Measurements from ENCODE around the gene AUH. TPM values are rescaled to one million over a fixed set of nuclear protein-coding genes. Genes with fewer than 3 reads are reported as not detected.
A peak's percentile ranks its signal among the peaks of the same experiment; 100 is the strongest.
"Not testable (repeated sequence)": the region's sequence is repeated elsewhere in the genome, so short reads cannot be mapped to it uniquely, and the experiment has no call there.

Gene AUH
- total and polyA plus RNA-seq, 5 experiments from 2014 or later, result 10.0 to 30.5 (median 11.7) TPM

DNA sequence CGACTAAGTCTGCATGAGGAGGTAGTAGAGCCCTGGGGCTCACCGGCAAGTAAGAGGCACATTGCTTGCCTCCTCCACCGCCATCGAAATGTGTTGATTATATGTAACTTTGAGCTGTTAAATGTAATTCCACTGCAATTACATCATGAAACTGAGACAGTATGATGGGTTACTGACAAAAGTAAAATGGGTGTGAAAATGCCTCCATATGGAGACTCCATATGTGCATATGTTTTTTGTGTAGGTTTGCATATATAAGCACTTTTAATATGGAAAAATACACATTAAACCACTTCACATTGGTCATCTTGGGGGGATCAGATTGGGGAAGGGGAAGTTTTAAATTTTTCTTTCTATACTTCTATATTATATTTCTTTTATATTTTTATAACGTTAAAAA is 32.1 kb upstream of the AUH start:
- ATAC-seq, result no peak

GRCh38 chr9:91392435-91392834 is 30.7 kb upstream of the AUH start:
- DNase-seq (no peak), ATAC-seq (no peak)
- Mint-ChIP-seq H3K27ac (no peak overlapping the region), H3K9me3 (no peaks in the 10 kb centered on the region), H3K4me3 (no peak overlapping the region), H3K4me1 (peaks cover 0 to 7% (median 0%) of the 10 kb centered on the region in 4 donors), H3K27me3 (no peaks in the 10 kb centered on the region), H3K36me3 (no peaks in the 10 kb centered on the region)
- POLR2A ChIA-PET, result no interaction called here

More for the DNA sequence above, 32.1 kb upstream of the AUH start:
- peaks cover 0 to 7% (median 0%) of the 10 kb centered on the region in 4 donors for H3K4me1 Mint-ChIP-seq
- POLR2A ChIA-PET, result no interaction called here
- H3K27me3 Mint-ChIP-seq, result peaks cover 0 to 2% (median 0%) of the 10 kb centered on the region in 5 donors
- no peak for DNase-seq
- no peaks in the 10 kb centered on the region for H3K9me3 Mint-ChIP-seq
- no peak overlapping the region for H3K27ac Mint-ChIP-seq
- no peaks in the 10 kb centered on the region for H3K36me3 Mint-ChIP-seq
- no peak overlapping the region for H3K4me3 Mint-ChIP-seq

DNA sequence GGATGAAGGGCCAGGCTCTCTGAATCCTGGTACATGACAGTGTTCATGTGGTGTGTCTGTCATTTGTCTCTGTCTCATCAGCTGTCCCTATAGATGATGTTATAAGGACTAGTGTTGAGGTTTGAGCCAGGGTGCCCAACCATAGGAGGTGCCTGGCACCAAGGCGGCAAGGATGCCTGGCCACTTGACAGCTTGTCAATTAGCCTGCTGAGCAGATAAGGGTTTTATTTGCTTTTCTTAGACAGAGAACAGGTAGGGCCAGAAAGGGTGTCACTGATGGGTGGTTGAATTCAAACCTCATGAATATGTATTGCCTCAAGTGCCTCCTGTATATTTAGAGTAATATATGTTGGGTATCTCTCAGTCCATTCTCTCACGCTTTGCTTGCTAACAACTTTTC is 30.1 kb upstream of the AUH start:
- DNase-seq (no peak), ATAC-seq (no peak)
- no peak overlapping the region for H3K27ac Mint-ChIP-seq
- no peaks in the 10 kb centered on the region for H3K36me3 Mint-ChIP-seq
- H3K4me1 Mint-ChIP-seq, result peaks cover 0 to 7% (median 0%) of the 10 kb centered on the region in 4 donors
- no peak overlapping the region for H3K4me3 Mint-ChIP-seq
- no peaks in the 10 kb centered on the region for H3K9me3 Mint-ChIP-seq
- H3K27me3 Mint-ChIP-seq, result no peaks in the 10 kb centered on the region
- POLR2A ChIA-PET, result no interaction called here

- Mint-ChIP-seq H3K4me1 (peaks cover 0 to 7% (median 0%) of the 10 kb centered on the region in 4 donors), H3K4me3 (no peak overlapping the region), H3K27ac (no peak overlapping the region), H3K27me3 (no peaks in the 10 kb centered on the region), H3K9me3 (no peaks in the 10 kb centered on the region), H3K36me3 (no peaks in the 10 kb centered on the region)
- DNase-seq, result no peak
- POLR2A ChIA-PET, result no interaction called here
- ATAC-seq, result no peak
Measured at GRCh38 chr9:91391412-91391811, 29.7 kb upstream of the AUH start.

DNA sequence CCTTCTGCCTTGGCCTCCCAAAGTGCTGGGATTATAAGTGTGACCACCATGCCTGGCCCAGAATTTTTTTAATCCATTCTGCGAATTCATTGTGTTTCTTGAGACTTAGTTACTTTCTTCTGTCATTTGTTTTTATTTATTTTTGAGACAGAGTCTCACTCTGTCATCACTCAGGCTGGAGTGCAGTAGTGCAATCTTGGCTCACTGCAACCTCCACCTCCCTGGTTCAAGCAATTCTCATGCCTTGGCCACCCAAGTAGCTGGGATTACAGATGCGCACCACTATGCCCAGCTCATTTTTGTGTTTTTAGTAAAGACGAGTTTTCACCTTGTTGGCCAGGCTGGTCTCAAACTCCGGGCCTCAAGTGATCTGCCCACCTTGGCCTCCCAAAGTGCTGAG is 28.0 kb upstream of the AUH start:
- H3K36me3 Mint-ChIP-seq, H3K9me3 Mint-ChIP-seq, H3K27ac Mint-ChIP-seq, H3K4me3 Mint-ChIP-seq, DNase-seq, ATAC-seq, H3K27me3 Mint-ChIP-seq, H3K4me1 Mint-ChIP-seq: not testable (repeated sequence)
- POLR2A ChIA-PET, result interaction anchor here (0.7 kb wide), 1 partner anchor 182 kb away, joined by 3 read pairs; no protein-coding TSS in a partner anchor

GRCh38 chr9:91386765-91387164 is 25.0 kb upstream of the AUH start:
- H3K27me3 Mint-ChIP-seq, result peaks cover 0 to 4% (median 0%) of the 10 kb centered on the region in 5 donors
- no peak for ATAC-seq
- peaks cover 0 to 8% (median 1%) of the 10 kb centered on the region in 9 donors for H3K9me3 Mint-ChIP-seq
- POLR2A ChIA-PET, result no interaction called here
- no peak overlapping the region for H3K27ac Mint-ChIP-seq
- no peak overlapping the region for H3K4me3 Mint-ChIP-seq
- DNase-seq, result no peak
- H3K36me3 Mint-ChIP-seq, result peaks cover 0 to 2% (median 0%) of the 10 kb centered on the region in 3 donors
- H3K4me1 Mint-ChIP-seq, result no peaks in the 10 kb centered on the region

- ATAC-seq (no peak), DNase-seq (no peak)
- no peak overlapping the region for H3K4me3 Mint-ChIP-seq
- peaks cover 0 to 4% (median 0%) of the 10 kb centered on the region in 5 donors for H3K27me3 Mint-ChIP-seq
- peaks cover 0 to 8% (median 2%) of the 10 kb centered on the region in 9 donors for H3K9me3 Mint-ChIP-seq
- peaks cover 0 to 2% (median 0%) of the 10 kb centered on the region in 3 donors for H3K36me3 Mint-ChIP-seq
- no peak overlapping the region for H3K27ac Mint-ChIP-seq
- POLR2A ChIA-PET, result no interaction called here
- no peaks in the 10 kb centered on the region for H3K4me1 Mint-ChIP-seq
Measured at GRCh38 chr9:91384954-91385353, 23.2 kb upstream of the AUH start.

GRCh38 chr9:91383577-91383976 is 21.9 kb upstream of the AUH start:
- Mint-ChIP-seq H3K4me1 (no peaks in the 10 kb centered on the region), H3K4me3 (no peak overlapping the region), H3K36me3 (peaks cover 0 to 2% (median 0%) of the 10 kb centered on the region in 3 donors), H3K27me3 (peaks cover 0 to 4% (median 3%) of the 10 kb centered on the region in 5 donors), H3K27ac (no peak overlapping the region), H3K9me3 (peaks cover 0 to 8% (median 2%) of the 10 kb centered on the region in 9 donors)
- ATAC-seq (no peak), DNase-seq (no peak)
- POLR2A ChIA-PET, result no interaction called here

- ATAC-seq, result no peak
- Mint-ChIP-seq H3K36me3 (peaks cover 0 to 6% (median 4%) of the 10 kb centered on the region in 3 donors), H3K4me1 (no peaks in the 10 kb centered on the region), H3K9me3 (peaks cover 0 to 15% (median 4%) of the 10 kb centered on the region in 9 donors), H3K27me3 (peaks cover 0 to 4% (median 3%) of the 10 kb centered on the region in 5 donors), H3K4me3 (no peak overlapping the region), H3K27ac (no peak overlapping the region)
- POLR2A ChIA-PET, result no interaction called here
- no peak for DNase-seq
Measured at GRCh38 chr9:91382298-91382697, 20.6 kb upstream of the AUH start.

DNA sequence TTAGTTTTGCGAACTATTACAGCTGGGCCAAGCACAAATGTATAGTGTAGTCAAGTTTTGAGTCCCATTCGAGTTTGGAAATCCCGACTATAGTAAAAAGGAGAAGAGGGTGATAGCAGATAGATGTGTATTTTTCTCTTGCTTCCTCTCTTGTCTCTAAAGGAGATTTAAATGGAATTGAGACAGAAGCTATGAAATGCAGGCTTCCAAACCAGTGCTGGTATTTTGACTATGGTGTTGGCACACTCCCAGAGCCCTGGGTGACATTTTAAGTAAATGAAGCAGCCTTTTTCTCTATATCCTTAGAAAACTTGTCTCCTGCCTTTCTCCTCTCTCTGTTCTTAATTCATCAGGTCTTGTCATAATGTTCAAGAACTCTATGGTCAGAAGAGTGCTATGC is 17.7 kb upstream of the AUH start:
- Mint-ChIP-seq H3K27ac (no peak overlapping the region), H3K36me3 (peaks cover 0 to 10% (median 2%) of the 10 kb centered on the region in 3 donors), H3K9me3 (peaks cover 0 to 7% (median 3%) of the 10 kb centered on the region in 9 donors), H3K27me3 (peaks cover 0 to 4% (median 2%) of the 10 kb centered on the region in 5 donors), H3K4me1 (peaks cover 0 to 4% (median 0%) of the 10 kb centered on the region in 4 donors), H3K4me3 (no peak overlapping the region)
- DNase-seq, result no peak
- POLR2A ChIA-PET, result no interaction called here
- ATAC-seq, result no peak

- DNase-seq (no peak), ATAC-seq (no peak)
- Mint-ChIP-seq H3K36me3 (peaks cover 0 to 10% (median 2%) of the 10 kb centered on the region in 3 donors), H3K4me3 (no peak overlapping the region), H3K27me3 (peaks cover 0 to 4% (median 2%) of the 10 kb centered on the region in 5 donors), H3K4me1 (peaks cover 0 to 4% (median 0%) of the 10 kb centered on the region in 4 donors), H3K27ac (no peak overlapping the region), H3K9me3 (peaks cover 0 to 7% (median 3%) of the 10 kb centered on the region in 9 donors)
- POLR2A ChIA-PET, result no interaction called here
Measured at GRCh38 chr9:91378695-91379127, 17.0 kb upstream of the AUH start.

DNA sequence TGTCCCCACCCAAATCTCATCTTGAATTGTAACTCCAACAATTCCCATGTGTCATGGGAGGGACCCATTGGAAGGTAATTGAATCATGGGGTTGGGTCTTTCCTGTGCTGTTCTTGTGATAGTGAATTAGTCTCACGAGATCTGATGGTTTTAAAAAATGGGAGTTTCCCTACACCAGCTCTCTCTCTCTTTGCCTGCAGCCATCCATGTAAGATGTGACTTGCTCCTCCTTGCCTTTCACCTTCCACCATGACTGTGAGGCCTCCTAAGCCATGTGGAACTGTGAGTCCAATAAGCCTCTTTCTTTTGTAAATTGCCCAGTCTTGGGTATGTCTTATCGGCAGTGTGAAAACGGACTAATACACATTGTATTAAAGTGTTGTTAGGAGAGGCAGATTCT is 16.3 kb upstream of the AUH start:
- POLR2A ChIA-PET, result interaction anchor here (0.6 kb wide), 1 partner anchor 251 kb away, joined by 4 read pairs; no protein-coding TSS in a partner anchor
- not testable (repeated sequence) for H3K27ac Mint-ChIP-seq, H3K27me3 Mint-ChIP-seq, ATAC-seq, H3K4me1 Mint-ChIP-seq, DNase-seq, H3K9me3 Mint-ChIP-seq, H3K4me3 Mint-ChIP-seq
- H3K36me3 Mint-ChIP-seq, result peaks cover 0 to 10% (median 2%) of the 10 kb centered on the region in 3 donors

DNA sequence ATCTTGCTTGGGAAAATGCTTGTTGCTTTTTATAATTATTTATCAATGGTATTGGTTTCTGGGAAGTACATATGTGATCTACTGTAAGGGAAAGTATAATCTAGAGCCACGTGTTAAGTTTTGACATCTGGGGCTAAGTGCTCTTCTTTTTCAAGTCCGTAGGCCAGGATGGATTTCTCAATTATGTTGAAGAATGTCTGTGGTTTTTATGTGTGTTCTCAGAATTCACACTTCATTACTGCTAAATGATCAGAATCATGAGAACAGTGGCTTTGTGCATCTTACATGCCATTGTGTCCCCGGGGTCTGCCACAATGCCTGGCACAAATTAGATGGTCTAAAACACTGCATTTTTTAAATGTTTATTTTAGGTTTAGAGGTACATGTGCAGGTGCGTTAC is 14.5 kb upstream of the AUH start:
- Mint-ChIP-seq H3K4me3 (peak overlapping the region in 1 of 10 donors; percentile 16), H3K27ac (peak overlapping the region in 1 of 10 donors; percentile 15), H3K27me3 (peaks cover 0 to 4% (median 0%) of the 10 kb centered on the region in 5 donors), H3K36me3 (peaks cover 0 to 10% (median 2%) of the 10 kb centered on the region in 3 donors), H3K9me3 (peaks cover 0 to 7% (median 3%) of the 10 kb centered on the region in 9 donors), H3K4me1 (peaks cover 0 to 4% (median 0%) of the 10 kb centered on the region in 4 donors)
- ATAC-seq (no peak), DNase-seq (no peak)
- POLR2A ChIA-PET, result interaction anchor here (0.6 kb wide), 1 partner anchor 22 kb away, joined by 4 read pairs; no protein-coding TSS in a partner anchor

DNA sequence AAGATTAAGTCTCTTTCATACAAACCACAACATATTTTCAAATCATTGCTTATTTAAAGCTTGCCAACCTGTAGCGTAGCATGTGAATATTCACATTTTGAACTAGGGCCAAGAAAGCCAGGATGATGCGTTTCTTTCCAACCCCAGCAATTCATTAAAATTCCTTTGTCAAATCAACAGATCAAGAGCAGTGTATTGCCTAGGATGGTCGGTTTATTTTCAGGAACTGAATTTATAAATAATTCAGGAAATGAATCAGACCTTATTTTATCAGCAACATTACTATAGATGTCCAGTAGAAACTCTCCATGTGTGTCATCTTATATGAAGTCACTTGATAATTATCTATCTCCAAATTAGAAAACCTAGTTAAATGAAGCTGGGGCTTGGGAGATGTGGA is 13.2 kb upstream of the AUH start:
- Mint-ChIP-seq H3K27ac (peak overlapping the region in 2 of 10 donors; percentile 14 to 31), H3K9me3 (peaks cover 0 to 7% (median 3%) of the 10 kb centered on the region in 9 donors), H3K4me1 (peaks cover 0 to 4% (median 0%) of the 10 kb centered on the region in 4 donors), H3K27me3 (peaks cover 0 to 3% (median 0%) of the 10 kb centered on the region in 5 donors), H3K36me3 (peaks cover 0 to 10% (median 2%) of the 10 kb centered on the region in 3 donors), H3K4me3 (no peak overlapping the region)
- DNase-seq, result no peak
- ATAC-seq, result no peak
- POLR2A ChIA-PET, result no interaction called here

All from naive thymus-derived CD8-positive, alpha-beta T cell (primary cell).